ENCODE data around the gene CLDN3. TPM values are rescaled to one million over a fixed set of nuclear protein-coding genes. Genes with fewer than 3 reads are reported as not detected.

Gene CLDN3
- polyA plus RNA-seq, 1 donor from 2014 or later, result not detected

DNA sequence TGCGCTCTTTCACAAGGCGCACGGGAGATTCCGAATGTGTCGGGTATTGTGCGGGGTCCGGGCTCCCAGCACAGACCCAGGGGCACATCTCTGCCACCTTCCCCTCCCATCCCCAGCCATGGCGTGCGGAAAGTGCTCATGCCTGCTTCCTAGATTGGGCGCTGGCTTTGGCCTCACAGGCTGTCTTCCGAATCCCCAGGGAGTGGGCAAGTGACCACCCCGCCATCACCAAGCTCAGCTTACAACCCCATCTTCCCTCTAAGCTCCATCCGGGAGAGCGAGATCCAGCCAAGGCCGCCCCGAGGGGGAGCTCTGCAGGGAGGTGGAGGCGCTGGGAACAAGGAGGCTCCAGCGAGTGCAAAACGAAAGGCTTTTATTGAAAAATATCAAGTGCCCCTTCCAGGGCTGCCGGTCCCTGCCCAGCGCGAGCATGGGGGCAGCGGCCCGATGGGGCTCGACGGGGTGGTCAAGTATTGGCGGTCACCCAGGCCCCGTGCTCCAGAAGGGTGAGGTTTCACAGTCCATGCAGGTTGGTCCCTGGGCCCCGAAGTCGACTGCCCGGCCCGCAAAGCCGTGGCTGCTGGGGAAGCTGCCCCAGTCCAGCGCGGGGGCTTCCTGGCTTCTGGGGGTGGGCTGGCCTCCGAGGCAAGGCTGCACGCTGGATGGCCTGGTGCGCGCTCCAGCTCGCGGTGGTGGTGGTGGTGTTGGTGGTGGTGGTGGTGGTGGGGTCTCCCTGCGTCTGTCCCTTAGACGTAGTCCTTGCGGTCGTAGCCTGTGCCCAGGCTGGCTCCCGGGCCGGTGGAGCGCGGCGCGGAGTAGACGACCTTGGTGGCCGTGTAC lies 1.2 kb downstream of the CLDN3 start:
- H3K27me3 ChIP-seq (ENCODE audit: insufficient read depth, low read depth, low read length), result peaks cover 11% of the 10 kb centered on the region
- no peak overlapping the region for H3K4me2 ChIP-seq (ENCODE audit: low read length)
- no peak overlapping the region for H2AFZ ChIP-seq (ENCODE audit: low read depth, low read length)
- H3F3A ChIP-seq (ENCODE audit: insufficient read depth, low read length, poor library complexity, severe bottlenecking), result no peaks in the 10 kb centered on the region
- H3K36me3 ChIP-seq (ENCODE audit: insufficient read depth, low read length), result no peaks in the 10 kb centered on the region
- H3K27ac ChIP-seq (ENCODE audit: low read length), result no peak overlapping the region
- H4K20me1 ChIP-seq (ENCODE audit: insufficient read depth), result no peaks in the 10 kb centered on the region
- H3K4me3 ChIP-seq (ENCODE audit: low read length), result no peak overlapping the region
- no peak for TF ChIP-seq EZH2 (IDR thresholded peaks at IDR 0.05; ENCODE audit: borderline replicate concordance, insufficient read depth, low read length, poor library complexity, severe bottlenecking)
- no peak for TF ChIP-seq MXI1 (conservative IDR thresholded peaks at IDR 0.05; ENCODE audit: poor library complexity, severe bottlenecking)
- TF ChIP-seq, protein P1, sequence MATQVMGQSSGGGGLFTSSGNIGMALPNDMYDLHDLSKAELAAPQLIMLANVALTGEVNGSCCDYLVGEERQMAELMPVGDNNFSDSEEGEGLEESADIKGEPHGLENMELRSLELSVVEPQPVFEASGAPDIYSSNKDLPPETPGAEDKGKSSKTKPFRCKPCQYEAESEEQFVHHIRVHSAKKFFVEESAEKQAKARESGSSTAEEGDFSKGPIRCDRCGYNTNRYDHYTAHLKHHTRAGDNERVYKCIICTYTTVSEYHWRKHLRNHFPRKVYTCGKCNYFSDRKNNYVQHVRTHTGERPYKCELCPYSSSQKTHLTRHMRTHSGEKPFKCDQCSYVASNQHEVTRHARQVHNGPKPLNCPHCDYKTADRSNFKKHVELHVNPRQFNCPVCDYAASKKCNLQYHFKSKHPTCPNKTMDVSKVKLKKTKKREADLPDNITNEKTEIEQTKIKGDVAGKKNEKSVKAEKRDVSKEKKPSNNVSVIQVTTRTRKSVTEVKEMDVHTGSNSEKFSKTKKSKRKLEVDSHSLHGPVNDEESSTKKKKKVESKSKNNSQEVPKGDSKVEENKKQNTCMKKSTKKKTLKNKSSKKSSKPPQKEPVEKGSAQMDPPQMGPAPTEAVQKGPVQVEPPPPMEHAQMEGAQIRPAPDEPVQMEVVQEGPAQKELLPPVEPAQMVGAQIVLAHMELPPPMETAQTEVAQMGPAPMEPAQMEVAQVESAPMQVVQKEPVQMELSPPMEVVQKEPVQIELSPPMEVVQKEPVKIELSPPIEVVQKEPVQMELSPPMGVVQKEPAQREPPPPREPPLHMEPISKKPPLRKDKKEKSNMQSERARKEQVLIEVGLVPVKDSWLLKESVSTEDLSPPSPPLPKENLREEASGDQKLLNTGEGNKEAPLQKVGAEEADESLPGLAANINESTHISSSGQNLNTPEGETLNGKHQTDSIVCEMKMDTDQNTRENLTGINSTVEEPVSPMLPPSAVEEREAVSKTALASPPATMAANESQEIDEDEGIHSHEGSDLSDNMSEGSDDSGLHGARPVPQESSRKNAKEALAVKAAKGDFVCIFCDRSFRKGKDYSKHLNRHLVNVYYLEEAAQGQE (IDR thresholded peaks at IDR 0.05; ENCODE audit: borderline replicate concordance), result no peak
- no peak for TF ChIP-seq POLR2AphosphoS5 (IDR thresholded peaks at IDR 0.05)
- TF ChIP-seq SMC3 (conservative IDR thresholded peaks at IDR 0.05; ENCODE audit: poor library complexity), result no peak
- TF ChIP-seq EP300 (conservative IDR thresholded peaks at IDR 0.05; ENCODE audit: poor library complexity, severe bottlenecking), result no peak
- TF ChIP-seq, protein P2, sequence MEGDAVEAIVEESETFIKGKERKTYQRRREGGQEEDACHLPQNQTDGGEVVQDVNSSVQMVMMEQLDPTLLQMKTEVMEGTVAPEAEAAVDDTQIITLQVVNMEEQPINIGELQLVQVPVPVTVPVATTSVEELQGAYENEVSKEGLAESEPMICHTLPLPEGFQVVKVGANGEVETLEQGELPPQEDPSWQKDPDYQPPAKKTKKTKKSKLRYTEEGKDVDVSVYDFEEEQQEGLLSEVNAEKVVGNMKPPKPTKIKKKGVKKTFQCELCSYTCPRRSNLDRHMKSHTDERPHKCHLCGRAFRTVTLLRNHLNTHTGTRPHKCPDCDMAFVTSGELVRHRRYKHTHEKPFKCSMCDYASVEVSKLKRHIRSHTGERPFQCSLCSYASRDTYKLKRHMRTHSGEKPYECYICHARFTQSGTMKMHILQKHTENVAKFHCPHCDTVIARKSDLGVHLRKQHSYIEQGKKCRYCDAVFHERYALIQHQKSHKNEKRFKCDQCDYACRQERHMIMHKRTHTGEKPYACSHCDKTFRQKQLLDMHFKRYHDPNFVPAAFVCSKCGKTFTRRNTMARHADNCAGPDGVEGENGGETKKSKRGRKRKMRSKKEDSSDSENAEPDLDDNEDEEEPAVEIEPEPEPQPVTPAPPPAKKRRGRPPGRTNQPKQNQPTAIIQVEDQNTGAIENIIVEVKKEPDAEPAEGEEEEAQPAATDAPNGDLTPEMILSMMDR (IDR thresholded peaks at IDR 0.05; ENCODE audit: poor library complexity, severe bottlenecking), result no peak
- TF ChIP-seq TAF1 (IDR thresholded peaks at IDR 0.05; ENCODE audit: low read depth), result no peak
- no peak for TF ChIP-seq RAD21 (conservative IDR thresholded peaks at IDR 0.05)
- H3K79me2 ChIP-seq (replicated peaks; ENCODE audit: insufficient read depth, low read length), result no peaks in the 10 kb centered on the region
- H3K9me3 ChIP-seq (ENCODE audit: low read length), result no peaks in the 10 kb centered on the region
- no peak overlapping the region for H3K9ac ChIP-seq (ENCODE audit: low read length)
- H3K9me2 ChIP-seq (ENCODE audit: insufficient read depth, low read length), result no peaks in the 10 kb centered on the region

DNA sequence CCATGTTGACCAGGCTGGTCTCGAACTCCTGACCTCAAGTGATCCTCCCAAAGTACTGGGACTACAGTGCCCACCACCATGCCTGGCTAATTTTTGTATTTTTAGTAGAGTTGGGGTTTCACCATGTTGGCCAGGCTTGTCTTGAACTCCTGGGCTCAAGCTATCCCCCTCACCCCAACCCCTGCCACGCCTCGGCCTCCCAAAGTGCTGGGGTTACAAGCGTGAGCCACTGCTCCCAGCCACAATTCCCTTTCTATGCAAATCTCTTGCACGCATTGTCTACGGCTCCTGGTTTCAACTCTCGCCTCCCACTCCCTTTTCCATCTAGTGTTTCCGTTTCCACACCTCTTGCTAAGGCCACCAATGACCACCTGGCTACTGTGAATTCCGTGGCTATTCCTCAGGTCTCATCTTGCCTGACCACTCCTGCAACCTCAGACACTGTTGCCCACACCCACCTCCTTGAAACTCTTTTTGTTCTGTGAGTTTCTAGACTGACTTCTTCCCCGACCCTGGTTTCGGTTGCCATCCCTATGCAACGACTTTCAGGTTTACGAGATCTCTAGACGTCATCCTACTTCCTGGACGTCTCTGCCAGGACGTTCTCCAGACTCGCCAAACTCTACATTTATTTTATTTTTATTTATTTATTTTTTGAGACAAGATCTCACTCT lies 3.4 kb downstream of the CLDN3 start:
- H3K9ac ChIP-seq (ENCODE audit: low read length), result no peak overlapping the region
- TF ChIP-seq EP300 (conservative IDR thresholded peaks at IDR 0.05; ENCODE audit: poor library complexity, severe bottlenecking), result no peak
- no peak for TF ChIP-seq RAD21 (conservative IDR thresholded peaks at IDR 0.05)
- no peak for TF ChIP-seq EZH2 (IDR thresholded peaks at IDR 0.05; ENCODE audit: borderline replicate concordance, insufficient read depth, low read length, poor library complexity, severe bottlenecking)
- TF ChIP-seq, protein P2 (IDR thresholded peaks at IDR 0.05; ENCODE audit: poor library complexity, severe bottlenecking), result no peak
- no peak for TF ChIP-seq SMC3 (conservative IDR thresholded peaks at IDR 0.05; ENCODE audit: poor library complexity)
- no peak for TF ChIP-seq POLR2AphosphoS5 (IDR thresholded peaks at IDR 0.05)
- TF ChIP-seq, protein P1 (IDR thresholded peaks at IDR 0.05; ENCODE audit: borderline replicate concordance), result no peak
- no peak for TF ChIP-seq MXI1 (conservative IDR thresholded peaks at IDR 0.05; ENCODE audit: poor library complexity, severe bottlenecking)
- no peak for TF ChIP-seq TAF1 (IDR thresholded peaks at IDR 0.05; ENCODE audit: low read depth)
- H4K20me1 ChIP-seq (ENCODE audit: insufficient read depth), result no peaks in the 10 kb centered on the region
- no peak overlapping the region for H3K4me3 ChIP-seq (ENCODE audit: low read length)
- H3K4me2 ChIP-seq (ENCODE audit: low read length), result no peak overlapping the region
- H3K27ac ChIP-seq (ENCODE audit: low read length), result no peak overlapping the region
- no peak overlapping the region for H2AFZ ChIP-seq (ENCODE audit: low read depth, low read length)
- H3K9me2 ChIP-seq (ENCODE audit: insufficient read depth, low read length), result no peaks in the 10 kb centered on the region
- no peaks in the 10 kb centered on the region for H3F3A ChIP-seq (ENCODE audit: insufficient read depth, low read length, poor library complexity, severe bottlenecking)
- no peaks in the 10 kb centered on the region for H3K79me2 ChIP-seq (replicated peaks; ENCODE audit: insufficient read depth, low read length)
- H3K36me3 ChIP-seq (ENCODE audit: insufficient read depth, low read length), result no peaks in the 10 kb centered on the region
- H3K27me3 ChIP-seq (ENCODE audit: insufficient read depth, low read depth, low read length), result peaks cover 11% of the 10 kb centered on the region
- no peaks in the 10 kb centered on the region for H3K9me3 ChIP-seq (ENCODE audit: low read length)

Data from neural cell (in vitro differentiated cells).